Endothelial cell of umbilical vein (primary cell): ENCODE measurements around the gene CA11. TPM values are rescaled to one million over a fixed set of nuclear protein-coding genes. Genes with fewer than 3 reads are reported as not detected.

Experiments
- BruUV-seq: library from RNA; stranded (reverse); fragments of 400-500 nt; replicated peaks from 2 replicates; lab custom pipeline; 2021; lab: Mats Ljungman, UMichigan
- CTCF ChIA-PET: fragments of 300-600, 350-600 bp; sonication (Branson Sonifier 250); formaldehyde crosslinking; loops from one replicate; lab custom pipeline; 2021; ENCODE audit warnings: antibody characterized with exemption, inconsistent platforms; lab: Charles Lee
- POLR2A ChIA-PET: fragments of 300-600, 350-600 bp; sonication (Branson Sonifier 250); formaldehyde crosslinking; loops from one replicate; lab custom pipeline; 2021; ENCODE audit warnings: antibody characterized with exemption, inconsistent platforms; lab: Charles Lee
- DNase-seq: peaks from one replicate; pipeline ENCODE4 v3.0.0-alpha.2; 2011; ENCODE audit warnings: low read depth, low spot score
- FAIRE-seq: peaks from 2 replicates; lab custom pipeline; 2011; peaks lifted over from hg19 to GRCh38; lab: Jason Lieb, UNC
- H2AFZ ChIP-seq: 2 replicates; pipeline ENCODE4 v1.6.0; 2012; ENCODE audit warnings: low read depth, low read length, control low read depth, inconsistent platforms
- H3K27ac ChIP-seq: 2 replicates; pipeline ENCODE4 v1.5.1; 2011; ENCODE audit warnings: low read depth, mild to moderate bottlenecking, control low read depth, low read length, moderate library complexity; ENCODE audit not compliant: insufficient read depth
- H3K27me3 ChIP-seq, 2 experiments: 2 replicates each; pipeline versions ENCODE4 v1.6.0 to v1.6.1; 2011; ENCODE audit warnings: low read length in 2 of 2, mixed read lengths in 1 of 2; ENCODE audit not compliant: control insufficient read depth in 2 of 2, insufficient read depth in 2 of 2
- H3K36me3 ChIP-seq, 2 experiments: 2 replicates in 1 of 2; 3 replicates in 1 of 2; pipeline ENCODE4 v1.5.1; 2011; ENCODE audit warnings: low read length in 2 of 2, mild to moderate bottlenecking in 1 of 2, moderate library complexity in 1 of 2; ENCODE audit not compliant: control insufficient read depth in 2 of 2, insufficient read depth in 2 of 2; ENCODE audit errors: extremely low read depth in 1 of 2
- H3K4me1 ChIP-seq: 3 replicates; pipeline ENCODE4 v1.5.1; 2011; ENCODE audit warnings: mild to moderate bottlenecking, low read length; ENCODE audit not compliant: control insufficient read depth, insufficient read depth; ENCODE audit errors: extremely low read depth
- H3K4me2 ChIP-seq: 2 replicates; pipeline ENCODE4 v1.6.1; 2011; ENCODE audit warnings: low read length, control low read depth, mixed read lengths; ENCODE audit not compliant: insufficient read depth
- H3K4me3 ChIP-seq, 3 experiments: fragments of 200-600 bp in 1 of 3; sonication (generic), shearing (Covaris generic) in 1 of 3; replicated peaks in 1 of 3; 2 replicates each; pipeline ENCODE4 v1.5.1; 2011 to 2016; ENCODE audit warnings: control low read depth in 3 of 3, low read length in 3 of 3, mild to moderate bottlenecking in 2 of 3, inconsistent platforms in 1 of 3, low read depth in 1 of 3, moderate library complexity in 1 of 3; ENCODE audit not compliant: insufficient read depth in 1 of 3
- H3K79me2 ChIP-seq: 2 replicates; pipeline ENCODE4 v1.6.0; 2012; ENCODE audit warnings: low read length, inconsistent platforms; ENCODE audit not compliant: control insufficient read depth, insufficient read depth
- H3K9ac ChIP-seq: replicated peaks from 2 replicates; pipeline ENCODE3; 2011; ENCODE audit warnings: low read length, control low read depth; ENCODE audit not compliant: insufficient read depth; ENCODE audit errors: extremely low read depth
- H3K9me1 ChIP-seq: replicated peaks from 3 replicates; pipeline ENCODE4 v1.6.0; 2011; ENCODE audit warnings: mild to moderate bottlenecking, low read length; ENCODE audit not compliant: control insufficient read depth, insufficient read depth; ENCODE audit errors: extremely low read depth
- H3K9me3 ChIP-seq: replicated peaks from 2 replicates; pipeline ENCODE4 v1.5.1; 2012; ENCODE audit warnings: low read length, inconsistent platforms; ENCODE audit not compliant: control insufficient read depth, insufficient read depth
- H4K20me1 ChIP-seq: replicated peaks from 2 replicates; pipeline ENCODE3; 2011; ENCODE audit warnings: mild to moderate bottlenecking, low read length; ENCODE audit not compliant: control insufficient read depth, insufficient read depth; ENCODE audit errors: extremely low read depth
- FOS ChIP-seq: IDR thresholded peaks from 2 replicates; pipeline ENCODE4 v1.6.1; 2011; ENCODE audit warnings: mild to moderate bottlenecking, low read length, moderate library complexity, borderline replicate concordance; ENCODE audit not compliant: insufficient read depth
- GATA2 ChIP-seq: IDR thresholded peaks from 2 replicates; pipeline ENCODE4 v1.7.0; 2011; ENCODE audit warnings: low read depth, mild to moderate bottlenecking, moderate library complexity, mixed read lengths, low read length; ENCODE audit not compliant: insufficient read length, insufficient read depth
- JUN ChIP-seq: IDR thresholded peaks from 2 replicates; pipeline ENCODE4 v1.6.1; 2011; ENCODE audit warnings: borderline replicate concordance, low read depth; ENCODE audit not compliant: insufficient read length, insufficient read depth
- MYC ChIP-seq: IDR thresholded peaks from one replicate; pipeline ENCODE4 v1.6.1; 2011; ENCODE audit warnings: mild to moderate bottlenecking, low read depth, low read length
- POLR2A ChIP-seq: IDR thresholded peaks from 2 replicates; pipeline ENCODE4 v1.6.1; 2012; ENCODE audit warnings: low read depth, mild to moderate bottlenecking, control low read depth, low read length
- POLR2AphosphoS5 ChIP-seq: IDR thresholded peaks from 2 replicates; pipeline ENCODE4 v1.6.1; 2012; ENCODE audit warnings: low read depth, mild to moderate bottlenecking, control low read depth, low read length, moderate library complexity; ENCODE audit not compliant: insufficient read depth
- dilution Hi-C: fragments of 300-500 bp; cut with MboI; formaldehyde crosslinking; loops from one replicate; pipeline ENCODE4 v1.15.0; 2019; ENCODE audit warnings: low sequenced_read_pairs; ENCODE audit not compliant: extremely low pct_ligation_motif_present
- intact Hi-C: fragments of 100-400 bp; cut with micrococcal nuclease; formaldehyde crosslinking; loops from one replicate; pipeline ENCODE4 v1.10.0; 2022
- polyA plus RNA-seq, 4 experiments: library from polyadenylated mRNA; depleted of rRNA in 3 of 4; stranded (reverse) in 3 of 4; unstranded in 1 of 4; fragments of >200 nt; gene quantifications; 2 replicates each; pipeline versions ENCODE4 v1.2.1 to v1.2.3, GENCODE V29; 2011 to 2012; ENCODE audit warnings: missing spikeins in 1 of 4
- total RNA-seq: library from RNA; stranded (reverse); gene quantifications from 2 replicates; pipeline ENCODE4 v1.2.3, GENCODE V29; 2021
- TF ChIP-seq, protein P1 (sequence below): IDR thresholded peaks from 2 replicates; pipeline ENCODE4 v1.6.1; 2011; ENCODE audit not compliant: insufficient read depth, insufficient read length
- TF ChIP-seq, protein P2 (sequence below), 2 donors: IDR thresholded peaks; 1 replicate in 1 of 2; 2 replicates in 1 of 2; pipeline ENCODE4 v1.5.1; 2011; ENCODE audit warnings: low read length in 2 of 2, mild to moderate bottlenecking in 2 of 2, moderate library complexity in 2 of 2, control low read depth in 1 of 2, inconsistent platforms in 1 of 2, low read depth in 1 of 2; ENCODE audit not compliant: insufficient read depth in 1 of 2; ENCODE audit errors: extremely low read depth in 1 of 2

CA11 gene
- total and polyA plus RNA-seq, 2 donors (not counting 3 experiments of a cell fraction or from before 2014, with no cell fraction given) = 2.8 to 4.7 TPM

DNA sequence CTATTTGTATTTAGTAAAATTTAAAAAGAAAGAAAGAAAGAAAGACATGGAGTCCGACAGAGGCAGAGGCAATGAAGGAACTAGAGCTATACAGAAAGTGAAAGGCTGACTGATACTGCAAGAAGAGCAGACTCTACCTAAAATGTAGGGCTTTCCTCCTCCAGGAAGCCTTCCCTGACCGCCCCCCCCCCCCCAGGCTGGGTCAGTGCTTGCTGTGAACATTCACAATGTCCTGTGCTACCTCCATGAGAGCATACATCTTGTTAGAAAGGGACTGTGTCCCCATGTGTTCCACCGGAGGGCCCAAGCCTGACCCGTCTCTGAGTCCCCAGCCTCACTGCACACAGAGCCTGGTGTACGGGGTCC, 5.7 kb upstream of the CA11 start:
- FAIRE-seq = no peak
- intact Hi-C loops = no loop called here

More for the DNA sequence above, 5.7 kb upstream of the CA11 start:
- ChIA-PET POLR2A (no interaction called here), CTCF (no interaction called here)
- Histone ChIP-seq H3K9ac (no peak overlapping the region), H3K4me3 (no peak overlapping the region), H3K4me2 (no peak overlapping the region), H3K9me1 (no peaks in the 10 kb centered on the region), H3K4me1 (peaks cover 5% of the 10 kb centered on the region), H3K27ac (no peak overlapping the region), H2AFZ (no peak overlapping the region), H4K20me1 (no peaks in the 10 kb centered on the region), H3K9me3 (no peaks in the 10 kb centered on the region), H3K36me3 (no peaks in the 10 kb centered on the region), H3K27me3 (no peaks in the 10 kb centered on the region), H3K79me2 (no peaks in the 10 kb centered on the region)
- no peak for TF ChIP-seq MYC
- TF ChIP-seq POLR2AphosphoS5 = no peak
- TF ChIP-seq POLR2A = no peak
- TF ChIP-seq, protein P1, sequence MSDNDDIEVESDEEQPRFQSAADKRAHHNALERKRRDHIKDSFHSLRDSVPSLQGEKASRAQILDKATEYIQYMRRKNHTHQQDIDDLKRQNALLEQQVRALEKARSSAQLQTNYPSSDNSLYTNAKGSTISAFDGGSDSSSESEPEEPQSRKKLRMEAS = no peak
- TF ChIP-seq GATA2 = no peak
- TF ChIP-seq, protein P2, sequence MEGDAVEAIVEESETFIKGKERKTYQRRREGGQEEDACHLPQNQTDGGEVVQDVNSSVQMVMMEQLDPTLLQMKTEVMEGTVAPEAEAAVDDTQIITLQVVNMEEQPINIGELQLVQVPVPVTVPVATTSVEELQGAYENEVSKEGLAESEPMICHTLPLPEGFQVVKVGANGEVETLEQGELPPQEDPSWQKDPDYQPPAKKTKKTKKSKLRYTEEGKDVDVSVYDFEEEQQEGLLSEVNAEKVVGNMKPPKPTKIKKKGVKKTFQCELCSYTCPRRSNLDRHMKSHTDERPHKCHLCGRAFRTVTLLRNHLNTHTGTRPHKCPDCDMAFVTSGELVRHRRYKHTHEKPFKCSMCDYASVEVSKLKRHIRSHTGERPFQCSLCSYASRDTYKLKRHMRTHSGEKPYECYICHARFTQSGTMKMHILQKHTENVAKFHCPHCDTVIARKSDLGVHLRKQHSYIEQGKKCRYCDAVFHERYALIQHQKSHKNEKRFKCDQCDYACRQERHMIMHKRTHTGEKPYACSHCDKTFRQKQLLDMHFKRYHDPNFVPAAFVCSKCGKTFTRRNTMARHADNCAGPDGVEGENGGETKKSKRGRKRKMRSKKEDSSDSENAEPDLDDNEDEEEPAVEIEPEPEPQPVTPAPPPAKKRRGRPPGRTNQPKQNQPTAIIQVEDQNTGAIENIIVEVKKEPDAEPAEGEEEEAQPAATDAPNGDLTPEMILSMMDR (IDR thresholded peaks at IDR 0.05; ENCODE audit: extremely low read depth in 1 of 2, insufficient read depth in 1 of 2, low read depth in 1 of 2, low read length in 2 of 2) = no peak
- TF ChIP-seq JUN = no peak
- TF ChIP-seq FOS = no peak
- DNase-seq = no peak
- dilution Hi-C loops = no loop called here
- no TSS peak for BruUV-seq
